ENCODE data around the gene SERPINA12. TPM values are rescaled to one million over a fixed set of nuclear protein-coding genes. Genes with fewer than 3 reads are reported as not detected.

The SERPINA12 gene
- total and polyA plus RNA-seq, 2 of the 13 experiments (the other 11 are each of a cell fraction or from before 2014, with no cell fraction given): 0.08 TPM; not detected in 1

- TF ChIP-seq, protein P1, sequence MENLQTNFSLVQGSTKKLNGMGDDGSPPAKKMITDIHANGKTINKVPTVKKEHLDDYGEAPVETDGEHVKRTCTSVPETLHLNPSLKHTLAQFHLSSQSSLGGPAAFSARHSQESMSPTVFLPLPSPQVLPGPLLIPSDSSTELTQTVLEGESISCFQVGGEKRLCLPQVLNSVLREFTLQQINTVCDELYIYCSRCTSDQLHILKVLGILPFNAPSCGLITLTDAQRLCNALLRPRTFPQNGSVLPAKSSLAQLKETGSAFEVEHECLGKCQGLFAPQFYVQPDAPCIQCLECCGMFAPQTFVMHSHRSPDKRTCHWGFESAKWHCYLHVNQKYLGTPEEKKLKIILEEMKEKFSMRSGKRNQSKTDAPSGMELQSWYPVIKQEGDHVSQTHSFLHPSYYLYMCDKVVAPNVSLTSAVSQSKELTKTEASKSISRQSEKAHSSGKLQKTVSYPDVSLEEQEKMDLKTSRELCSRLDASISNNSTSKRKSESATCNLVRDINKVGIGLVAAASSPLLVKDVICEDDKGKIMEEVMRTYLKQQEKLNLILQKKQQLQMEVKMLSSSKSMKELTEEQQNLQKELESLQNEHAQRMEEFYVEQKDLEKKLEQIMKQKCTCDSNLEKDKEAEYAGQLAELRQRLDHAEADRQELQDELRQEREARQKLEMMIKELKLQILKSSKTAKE (CRISPR knock-in tag; IDR thresholded peaks at IDR 0.05; ENCODE audit: borderline replicate concordance): no peak
- TF ChIP-seq TP53 (CRISPR knock-in tag; conservative IDR thresholded peaks at IDR 0.05) (no peak), ZNF383 (CRISPR knock-in tag; IDR thresholded peaks at IDR 0.05; ENCODE audit: borderline replicate concordance) (no peak), RBM39 (IDR thresholded peaks at IDR 0.05; ENCODE audit: low read depth, low read length, poor library complexity, severe bottlenecking) (no peak), THRA (CRISPR knock-in tag; IDR thresholded peaks at IDR 0.05; ENCODE audit: borderline replicate concordance) (peak; percentile 69; the same call in 1 of the 2 replicates), SP4 (CRISPR knock-in tag; IDR thresholded peaks at IDR 0.05) (no peak), SYNCRIP (IDR thresholded peaks at IDR 0.05; ENCODE audit: insufficient read depth, low read depth, low read length) (no peak), ZHX1 (CRISPR knock-in tag; IDR thresholded peaks at IDR 0.05; ENCODE audit: low read depth) (no peak), SP5 (CRISPR knock-in tag; IDR thresholded peaks at IDR 0.05; ENCODE audit: borderline replicate concordance, low read depth) (0 out of 2 replicates have a peak, but pooled peaks have one; percentile 20), KLF9 (CRISPR knock-in tag; IDR thresholded peaks at IDR 0.05; ENCODE audit: low read depth) (no peak), IRF2 (CRISPR knock-in tag; IDR thresholded peaks at IDR 0.05) (no peak), REPIN1 (CRISPR knock-in tag; IDR thresholded peaks at IDR 0.05; ENCODE audit: borderline replicate concordance, low read depth) (no peak), ZSCAN22 (CRISPR knock-in tag; IDR thresholded peaks at IDR 0.05) (no peak), ZNF362 (CRISPR knock-in tag; IDR thresholded peaks at IDR 0.05; ENCODE audit: borderline replicate concordance) (peak; percentile 79; the same call in 1 of the 2 replicates), ZMYM4 (CRISPR knock-in tag; IDR thresholded peaks at IDR 0.05) (no peak), SIX1 (CRISPR knock-in tag; IDR thresholded peaks at IDR 0.05; ENCODE audit: borderline replicate concordance) (no peak), ZNF672 (CRISPR knock-in tag; IDR thresholded peaks at IDR 0.05) (no peak), PHF8 (CRISPR knock-in tag; IDR thresholded peaks at IDR 0.05) (no peak), NR3C1 (CRISPR knock-in tag; IDR thresholded peaks at IDR 0.05) (no peak)
- TF ChIP-seq, protein P2, sequence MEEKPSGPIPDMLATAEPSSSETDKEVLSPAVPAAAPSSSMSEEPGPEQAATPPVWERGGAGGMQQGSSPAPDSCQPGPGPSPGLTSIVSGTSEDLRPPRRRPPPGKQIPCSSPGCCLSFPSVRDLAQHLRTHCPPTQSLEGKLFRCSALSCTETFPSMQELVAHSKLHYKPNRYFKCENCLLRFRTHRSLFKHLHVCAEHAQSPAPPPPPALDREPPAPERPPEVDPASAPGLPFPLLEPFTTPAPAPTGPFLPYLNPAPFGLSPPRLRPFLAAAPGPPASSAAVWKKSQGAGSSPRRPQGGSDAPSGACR (CRISPR knock-in tag; IDR thresholded peaks at IDR 0.05): no peak
- TF ChIP-seq, protein P3, sequence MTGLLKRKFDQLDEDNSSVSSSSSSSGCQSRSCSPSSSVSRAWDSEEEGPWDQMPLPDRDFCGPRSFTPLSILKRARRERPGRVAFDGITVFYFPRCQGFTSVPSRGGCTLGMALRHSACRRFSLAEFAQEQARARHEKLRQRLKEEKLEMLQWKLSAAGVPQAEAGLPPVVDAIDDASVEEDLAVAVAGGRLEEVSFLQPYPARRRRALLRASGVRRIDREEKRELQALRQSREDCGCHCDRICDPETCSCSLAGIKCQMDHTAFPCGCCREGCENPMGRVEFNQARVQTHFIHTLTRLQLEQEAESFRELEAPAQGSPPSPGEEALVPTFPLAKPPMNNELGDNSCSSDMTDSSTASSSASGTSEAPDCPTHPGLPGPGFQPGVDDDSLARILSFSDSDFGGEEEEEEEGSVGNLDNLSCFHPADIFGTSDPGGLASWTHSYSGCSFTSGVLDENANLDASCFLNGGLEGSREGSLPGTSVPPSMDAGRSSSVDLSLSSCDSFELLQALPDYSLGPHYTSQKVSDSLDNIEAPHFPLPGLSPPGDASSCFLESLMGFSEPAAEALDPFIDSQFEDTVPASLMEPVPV (CRISPR knock-in tag; IDR thresholded peaks at IDR 0.05): no peak
Measured at GRCh38 chr14:94455928-94456327, 53.3 kb downstream of the SERPINA12 start (continued).

All from HepG2 (cell line).